Activated CD4-positive, alpha-beta memory T cell treated with anti-CD3 and anti-CD28 coated beads, Interleukin-2, amount 10 ng/mL, durations not matched to agents 7 days and 5 days (primary cell): ENCODE measurements around the gene POPDC2. TPM values are rescaled to one million over a fixed set of nuclear protein-coding genes. Genes with fewer than 3 reads are reported as not detected.

Experiments used
- CTCF ChIA-PET: fragments of 350-600 bp; sonication (Branson Sonifier 250); formaldehyde crosslinking; loops from one replicate; lab custom pipeline; 2021; ENCODE audit warnings: antibody characterized with exemption, inconsistent platforms; lab: Charles Lee
- POLR2A ChIA-PET: fragments of 350-600 bp; sonication (Branson Sonifier 250); formaldehyde crosslinking; loops from one replicate; lab custom pipeline; 2021; ENCODE audit warnings: antibody characterized with exemption; lab: Charles Lee
- DNase-seq: peaks from one replicate; pipeline ENCODE4 v3.0.0-alpha.2; 2020
- H3K27ac Mint-ChIP-seq: one replicate; pipeline ENCODE4 v1.8.0; 2021; ENCODE audit warnings: mild to moderate bottlenecking, mixed read lengths
- H3K27me3 Mint-ChIP-seq: one replicate; pipeline ENCODE4 v1.8.0; 2021; ENCODE audit warnings: mixed read lengths
- H3K36me3 Mint-ChIP-seq: one replicate; pipeline ENCODE4 v1.8.0; 2021; ENCODE audit warnings: low read depth, mixed read lengths
- H3K4me1 Mint-ChIP-seq: one replicate; pipeline ENCODE4 v1.8.0; 2021; ENCODE audit warnings: mixed read lengths
- H3K4me3 Mint-ChIP-seq: one replicate; pipeline ENCODE4 v1.8.0; 2021; ENCODE audit warnings: mild to moderate bottlenecking, mixed read lengths
- H3K9me3 Mint-ChIP-seq: one replicate; pipeline ENCODE4 v1.8.0; 2021; ENCODE audit warnings: mixed read lengths
- total RNA-seq, 2 experiments: library from RNA; stranded (reverse); gene quantifications; one replicate each; pipeline ENCODE4 v1.2.3, GENCODE V29; 2021

Gene POPDC2
- total RNA-seq, 2 experiments from 2014 or later: 2.4 to 3.2 TPM

DNA sequence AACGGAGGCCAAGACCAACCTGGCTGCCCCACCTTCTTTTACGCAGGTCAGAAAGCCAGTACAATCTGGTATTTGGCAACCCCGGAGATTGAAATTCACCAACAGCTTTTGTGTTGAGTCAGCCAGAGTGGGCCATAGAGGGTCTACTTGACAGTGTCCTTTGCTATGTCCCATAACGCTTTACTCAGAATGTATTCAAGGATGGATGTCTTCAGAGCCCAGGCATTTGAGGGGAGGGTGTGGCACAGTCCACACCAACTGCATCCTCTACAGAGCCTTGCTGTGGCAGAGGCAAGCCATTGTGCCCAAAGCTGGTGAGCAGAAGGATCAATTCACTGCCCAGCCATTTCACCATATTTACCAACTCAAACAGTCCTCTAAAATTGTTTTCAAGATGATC is 44.3 kb downstream of the POPDC2 start:
- H3K36me3 Mint-ChIP-seq: no peaks in the 10 kb centered on the region
- peaks cover 14% of the 10 kb centered on the region for H3K27me3 Mint-ChIP-seq
- ChIA-PET CTCF (no interaction called here), POLR2A (no interaction called here)
- H3K27ac Mint-ChIP-seq: no peak overlapping the region
- no peak for DNase-seq
- peaks cover 4% of the 10 kb centered on the region for H3K4me1 Mint-ChIP-seq
- H3K9me3 Mint-ChIP-seq: no peaks in the 10 kb centered on the region
- H3K4me3 Mint-ChIP-seq: no peak overlapping the region

DNA sequence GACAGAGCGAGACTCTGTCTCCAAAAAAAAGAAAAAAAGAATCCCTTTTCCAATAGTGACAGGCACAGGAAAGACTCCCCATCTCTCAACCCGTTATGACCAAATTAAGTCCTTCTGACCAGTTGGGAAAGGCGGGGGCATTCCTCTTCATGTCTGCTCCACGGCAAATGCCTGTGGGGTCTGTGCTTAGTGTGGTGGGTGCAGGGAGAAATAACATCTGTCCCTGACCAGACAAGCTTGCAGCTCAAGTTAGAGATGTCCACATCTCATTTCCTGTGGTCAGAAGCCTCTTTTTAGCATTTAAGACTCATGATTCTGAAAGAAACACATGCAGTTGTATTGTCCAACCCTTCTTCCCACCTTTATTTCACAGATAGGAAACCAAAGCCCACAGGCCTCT is 46.5 kb downstream of the POPDC2 start:
- H3K27ac Mint-ChIP-seq: no peak overlapping the region
- H3K9me3 Mint-ChIP-seq: no peaks in the 10 kb centered on the region
- no peak overlapping the region for H3K4me3 Mint-ChIP-seq
- ChIA-PET POLR2A (interaction anchor here (1.1 kb wide), 1 partner anchor 12 kb away, joined by 3 read pairs; no protein-coding TSS in a partner anchor), CTCF (no interaction called here)
- peaks cover 25% of the 10 kb centered on the region for H3K27me3 Mint-ChIP-seq
- no peaks in the 10 kb centered on the region for H3K36me3 Mint-ChIP-seq
- peaks cover 4% of the 10 kb centered on the region for H3K4me1 Mint-ChIP-seq
- DNase-seq: no peak

- H3K36me3 Mint-ChIP-seq: no peaks in the 10 kb centered on the region
- no peak overlapping the region for H3K27ac Mint-ChIP-seq
- CTCF ChIA-PET: no interaction called here
- no peak overlapping the region for H3K4me3 Mint-ChIP-seq
- no peak for DNase-seq
- H3K27me3 Mint-ChIP-seq: peaks cover 27% of the 10 kb centered on the region
- H3K4me1 Mint-ChIP-seq: peaks cover 4% of the 10 kb centered on the region
- POLR2A ChIA-PET: no interaction called here
- H3K9me3 Mint-ChIP-seq: no peaks in the 10 kb centered on the region
Measured at GRCh38 chr3:119613201-119613600, 47.2 kb downstream of the POPDC2 start.

DNA sequence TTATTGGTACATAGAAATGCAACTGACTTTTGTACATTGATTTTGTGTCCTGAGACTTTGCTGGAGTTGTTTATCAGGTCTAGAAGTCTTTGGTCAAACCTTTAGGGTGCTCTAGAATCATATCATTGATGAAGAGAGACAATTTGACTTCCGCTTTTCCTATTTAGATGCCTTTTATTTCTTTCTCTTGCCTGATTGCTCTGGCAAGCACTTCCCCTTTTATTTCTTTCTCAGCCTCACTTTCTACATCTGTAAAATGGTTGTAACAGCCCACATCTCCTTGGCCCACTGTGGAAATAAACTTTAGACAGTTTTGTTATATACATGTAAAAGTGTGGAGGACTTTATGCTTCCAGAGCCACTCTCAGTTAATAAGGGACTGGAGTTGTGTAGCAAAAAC is 48.7 kb downstream of the POPDC2 start:
- no peaks in the 10 kb centered on the region for H3K36me3 Mint-ChIP-seq
- H3K4me3 Mint-ChIP-seq: no peak overlapping the region
- no peak for DNase-seq
- H3K27ac Mint-ChIP-seq: no peak overlapping the region
- CTCF ChIA-PET: no interaction called here
- no peaks in the 10 kb centered on the region for H3K9me3 Mint-ChIP-seq
- POLR2A ChIA-PET: no interaction called here
- H3K27me3 Mint-ChIP-seq: peaks cover 27% of the 10 kb centered on the region
- H3K4me1 Mint-ChIP-seq: peaks cover 4% of the 10 kb centered on the region

- POLR2A ChIA-PET: interaction anchor here (0.8 kb wide), 1 partner anchor 10 kb away, joined by 3 read pairs; no protein-coding TSS in a partner anchor
- peaks cover 27% of the 10 kb centered on the region for H3K27me3 Mint-ChIP-seq
- H3K9me3 Mint-ChIP-seq: no peaks in the 10 kb centered on the region
- CTCF ChIA-PET: no interaction called here
- no peak for DNase-seq
- H3K4me1 Mint-ChIP-seq: peaks cover 6% of the 10 kb centered on the region
- no peaks in the 10 kb centered on the region for H3K36me3 Mint-ChIP-seq
- no peak overlapping the region for H3K27ac Mint-ChIP-seq
- no peak overlapping the region for H3K4me3 Mint-ChIP-seq
Measured at GRCh38 chr3:119609301-119609700, 51.1 kb downstream of the POPDC2 start.

GRCh38 chr3:119608405-119609000 is 51.9 kb downstream of the POPDC2 start:
- ChIA-PET POLR2A (interaction anchor here (0.8 kb wide), 1 partner anchor 9 kb away, joined by 3 read pairs; no protein-coding TSS in a partner anchor), CTCF (no interaction called here)
- H3K27me3 Mint-ChIP-seq: peaks cover 27% of the 10 kb centered on the region
- H3K27ac Mint-ChIP-seq: no peak overlapping the region
- H3K4me1 Mint-ChIP-seq: peaks cover 9% of the 10 kb centered on the region
- H3K4me3 Mint-ChIP-seq: no peak overlapping the region
- DNase-seq: no peak
- H3K36me3 Mint-ChIP-seq: no peaks in the 10 kb centered on the region
- no peaks in the 10 kb centered on the region for H3K9me3 Mint-ChIP-seq

GRCh38 chr3:119604878-119605277 is 55.5 kb downstream of the POPDC2 start:
- ChIA-PET CTCF (no interaction called here), POLR2A (no interaction called here)
- DNase-seq: no peak
- Mint-ChIP-seq H3K27me3 (peaks cover 17% of the 10 kb centered on the region), H3K9me3 (no peaks in the 10 kb centered on the region), H3K27ac (no peak overlapping the region), H3K4me3 (no peak overlapping the region), H3K36me3 (no peaks in the 10 kb centered on the region), H3K4me1 (peaks cover 25% of the 10 kb centered on the region)

- no peaks in the 10 kb centered on the region for H3K9me3 Mint-ChIP-seq
- H3K4me1 Mint-ChIP-seq: peaks cover 43% of the 10 kb centered on the region
- H3K27ac Mint-ChIP-seq: no peak overlapping the region
- no peaks in the 10 kb centered on the region for H3K36me3 Mint-ChIP-seq
- H3K4me3 Mint-ChIP-seq: no peak overlapping the region
- DNase-seq: no peak
- POLR2A ChIA-PET: no interaction called here
- H3K27me3 Mint-ChIP-seq: peaks cover 3% of the 10 kb centered on the region
- CTCF ChIA-PET: no interaction called here
Measured at GRCh38 chr3:119602676-119603075, 57.7 kb downstream of the POPDC2 start.

- no peak for DNase-seq
- ChIA-PET POLR2A (interaction anchor here (1.9 to 3.1 kb wide), 3 partner anchors 42 to 103 kb away, joined by 6 to 18 read pairs (median 14); partner anchors contain the start of genes CD80, COX17 and TIMMDC1), CTCF (interaction anchor here (0.6 to 2.2 kb wide), 9 partner anchors 13 to 142 kb away, joined by 3 to 19 read pairs (median 4); partner anchors contain the start of gene CD80)
- no peaks in the 10 kb centered on the region for H3K9me3 Mint-ChIP-seq
- no peaks in the 10 kb centered on the region for H3K27me3 Mint-ChIP-seq
- H3K27ac Mint-ChIP-seq: peak overlapping the region; percentile 20
- peaks cover 52% of the 10 kb centered on the region for H3K4me1 Mint-ChIP-seq
- H3K36me3 Mint-ChIP-seq: no peaks in the 10 kb centered on the region
- no peak overlapping the region for H3K4me3 Mint-ChIP-seq
Measured at GRCh38 chr3:119601154-119601553, 59.2 kb downstream of the POPDC2 start.

DNA sequence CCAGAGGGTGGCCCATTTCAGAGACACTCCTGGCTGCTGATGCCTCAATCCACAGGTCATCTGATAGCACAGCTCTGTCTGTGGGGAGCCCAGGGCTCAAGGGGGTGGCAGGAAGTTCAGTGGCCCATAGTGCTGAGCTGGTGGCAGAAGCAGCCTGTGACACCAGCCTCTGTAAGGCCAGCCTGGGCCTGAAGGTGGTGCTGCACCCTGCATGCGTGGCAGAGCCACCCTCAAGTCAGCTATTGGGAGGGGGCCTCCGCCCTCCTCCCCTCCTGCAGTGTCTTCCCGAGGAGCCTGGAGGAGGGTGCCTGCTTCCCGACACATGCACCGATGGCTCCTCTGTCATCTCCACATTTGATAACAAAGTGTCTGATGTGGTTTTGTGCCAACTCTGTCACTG is 59.7 kb downstream of the POPDC2 start:
- Mint-ChIP-seq H3K27me3 (no peaks in the 10 kb centered on the region), H3K4me1 (peaks cover 56% of the 10 kb centered on the region), H3K9me3 (no peaks in the 10 kb centered on the region), H3K4me3 (no peak overlapping the region), H3K36me3 (no peaks in the 10 kb centered on the region), H3K27ac (peak overlapping the region; percentile 62)
- peak; percentile 60 for DNase-seq
- CTCF ChIA-PET: interaction anchor here (0.6 to 2.2 kb wide), 14 partner anchors 13 to 382 kb away, joined by 3 to 19 read pairs (median 4); partner anchors contain the start of genes ADPRH, CD80 and TIMMDC1
- POLR2A ChIA-PET: interaction anchor here (0.6 to 3.1 kb wide), 4 partner anchors 42 to 102 kb away, joined by 3 to 18 read pairs (median 10); partner anchors contain the start of genes CD80, COX17 and TIMMDC1

- POLR2A ChIA-PET: interaction anchor here (0.7 to 3.1 kb wide), 7 partner anchors 9 to 101 kb away, joined by 3 to 18 read pairs (median 3); partner anchors contain the start of genes ADPRH, CD80, COX17 and TIMMDC1
- H3K4me1 Mint-ChIP-seq: peaks cover 53% of the 10 kb centered on the region
- H3K36me3 Mint-ChIP-seq: no peaks in the 10 kb centered on the region
- peak overlapping the region; percentile 61 for H3K27ac Mint-ChIP-seq
- DNase-seq: no peak
- H3K4me3 Mint-ChIP-seq: no peak overlapping the region
- CTCF ChIA-PET: interaction anchor here (0.8 to 2.2 kb wide), 8 partner anchors 12 to 143 kb away, joined by 3 to 19 read pairs (median 4); partner anchors contain the start of gene ADPRH
- no peaks in the 10 kb centered on the region for H3K27me3 Mint-ChIP-seq
- H3K9me3 Mint-ChIP-seq: no peaks in the 10 kb centered on the region
Measured at GRCh38 chr3:119599558-119600174, 60.7 kb downstream of the POPDC2 start.

- H3K27me3 Mint-ChIP-seq: no peaks in the 10 kb centered on the region
- ChIA-PET POLR2A (interaction anchor here (0.7 to 3.1 kb wide), 4 partner anchors 19 to 78 kb away, joined by 3 to 18 read pairs (median 8); partner anchors contain the start of genes ADPRH, CD80 and COX17), CTCF (interaction anchor here (1.0 kb wide), 1 partner anchor 59 kb away, joined by 4 read pairs; no protein-coding TSS in a partner anchor)
- peaks cover 48% of the 10 kb centered on the region for H3K4me1 Mint-ChIP-seq
- no peaks in the 10 kb centered on the region for H3K36me3 Mint-ChIP-seq
- H3K4me3 Mint-ChIP-seq: no peak overlapping the region
- DNase-seq: no peak
- H3K9me3 Mint-ChIP-seq: no peaks in the 10 kb centered on the region
- H3K27ac Mint-ChIP-seq: peak overlapping the region; percentile 61
Measured at GRCh38 chr3:119598410-119599098, 61.8 kb downstream of the POPDC2 start.
